Measurements from ENCODE around the gene FRY.

GRCh38 chr13:32009362-32009761 is 22.2 kb upstream of the FRY start:
- TF ChIP-seq ZNF318 (IDR thresholded peaks at IDR 0.05; ENCODE audit: borderline replicate concordance in 1 of 2, low read depth in 1 of 2), result no peak
- TF ChIP-seq ZNF316 (IDR thresholded peaks at IDR 0.05), result no peak
- no peak for TF ChIP-seq CTCF (IDR thresholded peaks at IDR 0.05 in 2 of 3, conservative IDR thresholded peaks at IDR 0.05 in 1 of 3; ENCODE audit: insufficient read depth in 2 of 3, low read depth in 1 of 3, low read length in 3 of 3)
- TF ChIP-seq POLR2AphosphoS2 (IDR thresholded peaks at IDR 0.05; ENCODE audit: low read length), result no peak
- TF ChIP-seq PCBP1 (IDR thresholded peaks at IDR 0.05; ENCODE audit: low read depth, low read length, poor library complexity, severe bottlenecking), result no peak
- no peak for TF ChIP-seq MXI1 (IDR thresholded peaks at IDR 0.05; ENCODE audit: low read depth, low read length)

Data from K562 (cell line).